Muscle layer of colon (tissue), 2 donors: ENCODE results near the gene ELANE.
A peak's percentile ranks its signal among the peaks of the same experiment; 100 is the strongest.

Experiments used
- H3K27ac ChIP-seq: one replicate; pipeline ENCODE4 v1.7.0; 2013; ENCODE audit warnings: low read depth, mild to moderate bottlenecking, low read length, moderate library complexity
- H3K27me3 ChIP-seq, 2 donors: one replicate each; pipeline ENCODE4 v1.7.0; 2013; ENCODE audit warnings: low read length in 2 of 2, mild to moderate bottlenecking in 2 of 2; ENCODE audit not compliant: insufficient read depth in 2 of 2, control insufficient read depth in 1 of 2
- H3K36me3 ChIP-seq: one replicate; pipeline ENCODE4 v1.7.0; 2013; ENCODE audit warnings: mild to moderate bottlenecking, low read length; ENCODE audit not compliant: insufficient read depth
- H3K4me1 ChIP-seq: one replicate; pipeline ENCODE4 v1.7.0; 2013; ENCODE audit warnings: mild to moderate bottlenecking, low read length; ENCODE audit not compliant: insufficient read depth
- H3K4me3 ChIP-seq, 2 donors: one replicate each; pipeline ENCODE4 v1.7.0; 2013; ENCODE audit warnings: low read length in 2 of 2, low read depth in 1 of 2, mild to moderate bottlenecking in 1 of 2, moderate library complexity in 1 of 2
- H3K9ac ChIP-seq: one replicate; pipeline ENCODE4 v1.7.0; 2013; ENCODE audit warnings: low read length
- H3K9me3 ChIP-seq: one replicate; pipeline ENCODE4 v1.7.0; 2013; ENCODE audit warnings: mild to moderate bottlenecking, low read length
- donor health status: abdominal sarcoma.
- donor health status: Adenocarcinoma of cecum.

The ELANE gene

GRCh38 chr19:852136-853013 lies at the start of gene ELANE:
Gene ELANE (plus strand): TSS chr19:852303. CDS start chr19:852329, 26 bp downstream.
- Histone ChIP-seq H3K4me3 (no peak within 1 kb of the TSS), H3K9me3 (no peaks in the 10 kb centered on the region), H3K4me1 (peaks cover 15% of the 10 kb centered on the region), H3K27me3 (peaks cover 0 to 32% of the 10 kb centered on the region in 2 donors), H3K9ac (no peak within 1 kb of the TSS), H3K27ac (peak within 1 kb of the TSS; percentile 21), H3K36me3 (no peaks in the 10 kb centered on the region)

GRCh38 chr19:802498-803098 lies 49.5 kb upstream of the ELANE start:
- no peaks in the 10 kb centered on the region for H3K9me3 ChIP-seq
- H3K27me3 ChIP-seq = no peaks in the 10 kb centered on the region
- H3K9ac ChIP-seq = no peak overlapping the region
- peaks cover 52% of the 10 kb centered on the region for H3K4me1 ChIP-seq
- H3K4me3 ChIP-seq = peak overlapping the region in 1 of 2 donors; percentile 26
- peaks cover 48% of the 10 kb centered on the region for H3K36me3 ChIP-seq
- H3K27ac ChIP-seq = peak overlapping the region; percentile 73

- Histone ChIP-seq H3K27ac (peak overlapping the region; percentile 73), H3K27me3 (no peaks in the 10 kb centered on the region), H3K9me3 (no peaks in the 10 kb centered on the region), H3K4me1 (peaks cover 52% of the 10 kb centered on the region), H3K4me3 (no peak overlapping the region), H3K36me3 (peaks cover 53% of the 10 kb centered on the region), H3K9ac (no peak overlapping the region)
Observed at GRCh38 chr19:803099-803561, 49.0 kb upstream of the ELANE start.

GRCh38 chr19:803686-804418 lies 48.3 kb upstream of the ELANE start:
- Histone ChIP-seq H3K9me3 (no peaks in the 10 kb centered on the region), H3K27ac (no peak overlapping the region), H3K36me3 (peaks cover 54% of the 10 kb centered on the region), H3K27me3 (no peaks in the 10 kb centered on the region), H3K4me3 (no peak overlapping the region), H3K4me1 (peaks cover 48% of the 10 kb centered on the region), H3K9ac (no peak overlapping the region)

GRCh38 chr19:804419-805165 lies 47.5 kb upstream of the ELANE start:
- Histone ChIP-seq H3K4me3 (no peak overlapping the region), H3K27me3 (no peaks in the 10 kb centered on the region), H3K4me1 (peaks cover 40% of the 10 kb centered on the region), H3K36me3 (peaks cover 52% of the 10 kb centered on the region), H3K27ac (no peak overlapping the region), H3K9ac (no peak overlapping the region), H3K9me3 (no peaks in the 10 kb centered on the region)

GRCh38 chr19:805166-805551 lies 46.9 kb upstream of the ELANE start:
- Histone ChIP-seq H3K4me3 (no peak overlapping the region), H3K27me3 (no peaks in the 10 kb centered on the region), H3K9ac (no peak overlapping the region), H3K36me3 (peaks cover 56% of the 10 kb centered on the region), H3K4me1 (peaks cover 34% of the 10 kb centered on the region), H3K27ac (no peak overlapping the region), H3K9me3 (no peaks in the 10 kb centered on the region)

GRCh38 chr19:805600-806550 lies 46.2 kb upstream of the ELANE start:
- H3K36me3 ChIP-seq = peaks cover 58% of the 10 kb centered on the region
- no peaks in the 10 kb centered on the region for H3K27me3 ChIP-seq
- H3K4me1 ChIP-seq = peaks cover 27% of the 10 kb centered on the region
- no peak overlapping the region for H3K27ac ChIP-seq
- H3K9ac ChIP-seq = no peak overlapping the region
- no peaks in the 10 kb centered on the region for H3K9me3 ChIP-seq
- H3K4me3 ChIP-seq = no peak overlapping the region

- Histone ChIP-seq H3K4me1 (peaks cover 17% of the 10 kb centered on the region), H3K27me3 (no peaks in the 10 kb centered on the region), H3K27ac (no peak overlapping the region), H3K9me3 (no peaks in the 10 kb centered on the region), H3K4me3 (no peak overlapping the region), H3K36me3 (peaks cover 67% of the 10 kb centered on the region), H3K9ac (no peak overlapping the region)
Observed at GRCh38 chr19:806815-807421, 45.2 kb upstream of the ELANE start.

GRCh38 chr19:807627-808422 lies 44.3 kb upstream of the ELANE start:
- no peaks in the 10 kb centered on the region for H3K9me3 ChIP-seq
- H3K4me1 ChIP-seq = peaks cover 8% of the 10 kb centered on the region
- H3K36me3 ChIP-seq = peaks cover 69% of the 10 kb centered on the region
- H3K9ac ChIP-seq = no peak overlapping the region
- H3K4me3 ChIP-seq = no peak overlapping the region
- no peaks in the 10 kb centered on the region for H3K27me3 ChIP-seq
- no peak overlapping the region for H3K27ac ChIP-seq
